ENCODE measurements around the gene FRG2C.
A peak's percentile ranks its signal among the peaks of the same experiment; 100 is the strongest.
"Not testable (repeated sequence)": the region's sequence is repeated elsewhere in the genome, so short reads cannot be mapped to it uniquely, and the experiment has no call there.

The FRG2C gene

DNA sequence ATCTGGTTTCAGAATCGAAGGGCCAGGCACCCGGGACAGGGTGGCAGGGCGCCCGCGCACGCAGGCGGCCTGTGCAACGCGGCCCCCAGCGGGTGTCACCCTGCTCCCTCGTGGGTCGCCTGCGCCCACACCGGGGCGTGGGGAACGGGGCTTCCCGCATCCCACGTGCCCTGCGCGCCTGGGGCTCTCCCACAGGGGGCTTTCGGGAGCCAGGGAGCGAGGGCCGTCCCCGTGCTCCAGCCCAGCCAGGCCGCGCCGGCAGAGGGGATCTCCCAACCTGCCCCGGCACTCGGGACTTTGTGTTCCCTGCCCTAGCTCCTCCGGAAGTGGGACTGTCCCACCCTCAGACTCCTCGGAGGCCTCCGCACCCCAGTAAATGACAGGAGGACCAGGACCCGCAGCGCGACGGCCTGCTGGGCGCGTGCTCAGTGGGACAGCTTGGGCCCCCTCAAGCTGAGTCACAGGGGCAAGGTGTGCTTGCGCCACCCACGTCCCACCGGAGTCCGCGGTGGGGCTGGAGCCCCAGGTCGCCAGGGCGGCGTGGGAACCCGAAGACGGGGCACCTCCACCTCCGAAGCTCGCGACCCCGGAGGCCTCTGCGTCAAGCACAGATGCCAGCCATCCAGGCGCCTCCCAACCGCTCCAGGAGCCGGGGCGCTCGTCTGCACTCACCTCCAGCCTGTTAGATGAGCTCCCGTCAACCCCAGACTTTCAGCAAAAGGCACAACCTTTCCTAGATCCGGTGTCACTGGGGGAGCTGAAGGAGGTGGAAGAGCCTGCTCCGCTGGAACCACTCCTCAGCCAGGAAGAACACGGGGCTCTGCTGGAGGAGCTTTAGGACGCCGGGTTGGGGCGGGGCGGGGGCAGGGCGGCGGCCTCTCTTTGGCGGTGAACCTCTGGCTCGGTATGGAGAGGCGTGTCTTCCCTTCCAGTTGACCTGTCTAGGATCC, 5.5 kb downstream of the FRG2C start:
- DNase-seq, result not testable (repeated sequence)

DNA sequence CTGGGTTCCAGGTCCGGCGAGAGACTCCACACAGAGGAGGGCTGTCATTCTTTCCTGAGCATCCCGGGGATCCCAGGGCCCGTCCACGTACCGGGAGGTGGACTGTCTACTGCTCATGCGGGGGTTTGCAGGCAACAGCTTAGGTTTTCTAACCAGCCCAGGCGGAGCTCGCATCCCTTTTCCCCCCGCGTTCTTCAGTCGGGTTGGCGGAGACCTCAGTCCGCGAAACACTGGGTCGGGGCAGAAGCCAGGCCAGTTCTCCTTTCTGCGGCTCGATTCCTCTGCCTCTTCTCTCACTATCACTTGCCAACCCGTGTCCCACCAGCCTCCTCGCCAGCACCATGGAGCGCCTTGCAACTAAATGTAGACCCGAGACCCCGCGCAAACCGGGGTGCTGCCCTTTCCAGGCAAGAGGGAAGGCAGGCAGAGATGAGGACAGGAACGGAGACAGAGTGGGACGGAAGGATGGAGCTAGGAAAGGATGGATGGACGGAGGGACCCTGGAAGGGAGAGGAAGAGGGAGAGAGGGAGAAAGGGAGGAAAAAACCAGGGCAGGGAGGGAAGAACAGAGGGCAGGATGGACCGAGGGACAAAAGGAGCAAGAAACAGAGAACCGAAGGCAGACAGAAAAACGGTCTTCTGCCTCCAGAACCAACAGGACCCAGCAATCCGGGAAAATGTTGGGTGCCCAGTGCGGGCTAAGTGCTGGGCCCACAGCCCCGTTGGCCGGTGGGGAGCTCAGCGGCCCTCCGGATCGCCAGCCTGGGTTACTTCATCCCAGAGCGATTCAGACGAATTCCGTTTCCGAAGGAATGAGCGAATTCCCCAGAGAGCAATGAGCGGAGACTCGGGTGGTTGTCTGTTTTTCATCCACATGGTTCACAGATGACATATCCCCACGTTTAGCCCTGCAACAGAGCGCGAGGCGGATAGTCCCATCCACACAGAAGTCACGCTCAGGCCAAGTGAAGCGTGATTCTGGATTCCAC, 6.5 kb downstream of the FRG2C start:
- DNase-seq, result peak; percentile 64

DNA sequence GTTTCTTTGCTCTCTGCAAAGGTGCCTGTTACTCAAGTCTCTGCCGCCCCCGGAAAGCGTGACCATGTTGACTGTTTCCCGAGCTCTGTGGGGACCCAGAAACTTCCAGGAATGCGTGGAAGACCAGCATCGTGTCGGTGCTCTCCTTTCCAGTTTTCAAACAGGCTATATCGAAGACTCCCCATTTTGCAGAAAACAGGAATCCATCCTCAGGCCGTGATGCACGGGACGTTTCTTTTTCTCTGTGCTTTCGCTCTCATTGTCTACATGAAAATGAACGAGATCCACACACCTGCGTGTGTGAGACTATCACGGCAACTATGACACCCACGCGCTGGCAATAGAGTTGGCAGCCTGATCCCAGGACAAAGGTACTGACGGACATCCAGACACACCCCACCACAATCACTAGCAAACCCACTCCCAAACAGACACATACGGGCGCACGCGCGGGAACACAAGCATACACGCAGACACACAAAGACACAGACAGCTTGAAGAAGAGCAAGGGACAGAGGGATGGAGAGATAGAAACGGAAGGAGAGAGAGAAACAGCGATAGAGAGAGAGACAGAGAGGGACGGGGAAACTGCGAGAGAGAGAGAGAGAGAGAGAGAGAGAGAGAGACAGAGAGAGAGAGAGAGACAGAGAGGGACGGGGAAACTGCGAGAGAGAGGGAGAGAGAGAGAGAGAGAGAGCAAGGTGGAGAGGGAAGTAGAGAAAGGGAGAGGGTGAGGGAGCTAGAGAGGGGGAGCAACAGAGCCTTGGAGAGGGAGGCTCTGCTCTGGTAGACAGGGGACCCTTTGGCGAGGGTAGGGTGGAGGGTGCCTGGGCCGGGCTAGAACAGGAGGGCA, 7.4 kb downstream of the FRG2C start:
- DNase-seq, result not testable (repeated sequence)

DNA sequence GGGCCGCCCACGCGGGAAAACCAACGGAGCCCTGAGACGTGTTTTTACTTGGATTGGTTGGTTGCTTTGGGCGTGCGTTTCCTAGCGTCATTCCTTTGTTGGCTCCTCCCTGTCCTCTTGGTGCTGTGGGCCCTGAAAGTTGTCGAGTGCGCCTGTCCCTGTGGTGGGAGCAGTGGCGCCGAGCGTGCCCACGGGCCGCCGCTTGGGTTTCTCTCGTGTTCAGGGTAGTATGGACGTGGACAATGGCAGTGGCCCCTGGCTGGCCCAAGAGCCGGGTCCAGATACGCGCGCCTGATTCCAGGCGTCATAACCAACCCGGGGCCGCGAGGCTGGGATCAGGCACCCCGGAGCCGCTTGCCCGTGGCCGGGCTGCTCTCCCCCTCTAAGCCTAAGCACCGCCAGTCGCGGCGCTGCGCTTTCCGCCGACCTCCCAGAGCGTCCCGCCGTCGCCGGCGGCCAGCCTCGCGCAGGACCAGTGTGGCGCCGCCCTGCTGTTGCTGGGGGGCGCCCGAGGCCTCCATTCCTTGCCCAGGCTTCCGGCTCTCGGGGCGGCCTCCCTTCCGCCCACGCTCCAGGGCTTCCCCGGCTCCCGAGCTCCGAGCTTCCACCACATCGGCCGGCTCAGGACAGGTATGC, 8.1 kb downstream of the FRG2C start:
- DNase-seq, result not testable (repeated sequence)

DNA sequence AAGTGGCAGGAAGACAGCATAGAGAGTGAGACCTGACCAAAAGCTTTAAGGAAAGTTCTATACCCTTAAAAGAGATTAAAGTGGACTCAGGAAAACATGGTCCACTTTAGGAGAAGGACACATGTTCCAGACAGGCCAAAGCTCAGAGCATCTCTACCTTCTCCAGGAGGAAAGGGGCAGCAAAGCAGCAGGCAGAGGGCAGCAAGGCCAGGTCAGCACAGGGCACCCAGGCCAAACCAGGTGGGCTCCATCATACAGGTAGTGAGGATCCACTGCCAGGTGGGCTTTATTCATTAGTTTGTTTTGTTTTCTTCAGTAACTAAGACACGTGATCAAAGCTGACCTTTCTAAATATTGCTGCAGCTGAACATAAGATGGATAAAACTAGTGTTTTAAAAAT, 19.8 kb downstream of the FRG2C start:
- not testable (repeated sequence) for DNase-seq

DNA sequence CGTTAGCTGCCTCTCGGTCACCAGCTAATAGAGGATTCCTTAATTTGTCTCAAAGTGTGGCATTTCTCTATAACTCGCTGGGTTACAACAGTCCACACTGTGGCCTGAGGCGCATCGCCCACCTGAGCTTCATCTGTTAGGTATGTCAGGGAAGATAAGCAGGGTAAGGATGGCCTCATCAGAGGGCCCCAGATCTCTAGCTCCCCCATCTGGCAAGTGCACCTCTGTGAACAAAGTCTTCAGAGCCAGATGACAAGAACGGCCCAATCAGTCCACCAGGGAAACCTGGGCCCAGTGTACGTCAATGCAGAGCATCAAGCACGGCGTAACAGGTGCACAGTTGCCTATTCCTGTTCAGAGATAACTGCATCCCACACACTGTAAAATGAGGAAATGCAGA, 23.2 kb downstream of the FRG2C start:
- DNase-seq, result no peak

DNA sequence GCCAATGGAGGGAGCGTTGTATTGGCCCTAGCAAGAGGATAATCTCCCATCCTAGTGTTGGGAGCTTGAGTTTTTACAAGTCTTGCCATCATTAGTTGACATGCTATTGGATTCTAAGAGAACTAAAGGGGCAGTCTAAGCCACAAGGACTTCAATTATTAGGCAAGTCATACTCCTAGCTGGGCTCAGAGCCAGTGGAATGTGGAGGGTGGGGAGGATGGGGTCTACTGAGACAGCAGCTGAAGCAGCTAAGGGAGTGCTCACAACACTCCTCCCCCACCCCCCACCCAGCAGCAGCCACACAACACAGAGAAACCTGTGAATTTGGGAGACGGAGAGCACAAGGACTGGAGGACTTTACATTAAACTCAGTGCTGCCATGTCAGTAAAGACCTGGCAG, 27.9 kb downstream of the FRG2C start:
- no peak for DNase-seq
